ENCODE measurements around the gene FGFR2.

The FGFR2 gene

DNA sequence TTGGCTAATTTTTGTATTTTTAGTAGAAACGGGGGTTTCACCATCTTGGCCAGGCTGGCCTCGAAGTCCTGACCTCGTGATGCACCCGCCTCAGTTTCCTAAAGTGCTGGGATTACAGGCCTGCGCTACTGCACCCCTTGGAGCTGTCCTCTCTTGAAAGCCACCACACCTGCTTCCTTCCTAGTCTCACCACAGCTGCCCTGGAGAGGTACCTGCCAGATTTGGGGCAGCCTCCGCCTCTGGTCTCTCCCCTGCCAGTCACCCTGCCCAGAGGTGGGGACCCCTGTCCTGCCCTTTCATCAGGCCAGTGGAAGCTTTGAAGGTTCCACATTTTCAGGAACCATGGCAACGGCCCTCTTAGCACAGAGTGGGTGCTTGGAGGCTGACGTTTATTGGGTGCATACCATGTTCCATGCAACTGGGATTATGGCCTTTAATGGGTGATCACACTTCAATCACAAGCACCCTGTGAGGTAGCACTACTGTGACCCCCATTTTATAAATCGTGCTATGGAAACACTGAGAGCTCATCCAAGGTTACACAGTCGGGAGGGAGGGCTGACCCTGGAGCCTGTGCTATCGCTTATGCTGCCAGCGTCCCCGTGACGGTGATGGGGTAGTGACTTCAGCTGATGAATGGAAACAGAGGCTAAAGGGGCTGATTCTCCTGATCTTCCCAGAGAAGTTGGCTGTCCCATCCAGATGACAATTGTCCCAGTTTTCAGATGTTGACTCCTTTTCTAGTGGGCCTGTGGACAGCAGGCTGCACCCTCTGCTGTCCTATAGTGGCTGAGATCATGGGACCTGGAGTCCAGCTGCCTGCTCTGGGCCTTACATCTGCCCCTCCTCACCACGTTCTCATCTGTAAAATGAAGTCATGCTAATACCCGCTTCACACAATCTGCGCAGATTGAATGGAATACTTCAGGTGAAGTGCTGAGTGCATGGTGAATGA lies 11.5 kb upstream of the FGFR2 start:
- no peak for DNase-seq

DNA sequence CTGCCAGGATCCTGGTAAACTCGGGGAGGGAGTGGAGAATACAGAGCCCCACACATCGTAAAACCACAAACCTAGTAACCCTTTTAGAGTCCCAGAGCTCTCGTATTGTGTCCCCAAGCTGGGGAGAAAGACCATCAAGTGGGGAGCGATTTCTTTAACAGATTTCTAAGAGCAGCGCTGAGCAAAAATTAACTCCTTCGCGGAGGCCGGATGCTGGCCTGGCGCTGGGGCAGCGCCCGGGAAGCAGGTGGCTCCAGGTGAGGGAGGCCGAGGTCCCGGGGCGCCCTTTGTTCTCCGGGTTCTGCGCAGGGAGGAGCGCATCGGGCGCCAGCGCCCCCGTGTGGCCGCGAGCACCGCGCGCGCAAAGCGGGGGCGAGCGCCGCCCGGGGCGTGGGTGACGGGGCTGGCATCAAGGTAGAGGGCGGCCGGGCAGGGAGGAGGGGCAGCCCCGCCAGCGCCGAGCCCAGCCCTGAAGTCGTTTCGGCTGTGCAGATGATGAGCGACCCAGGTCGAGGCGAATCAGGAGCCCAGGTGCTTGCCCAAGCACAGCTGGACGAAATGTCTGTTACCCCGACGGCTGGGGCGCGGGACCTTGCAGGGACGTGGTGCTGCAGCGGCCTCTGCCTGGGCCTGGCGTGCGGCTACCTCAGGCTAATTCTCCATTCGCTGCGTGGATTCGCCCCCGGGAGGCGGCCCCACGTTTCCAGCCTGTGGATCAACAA lies 10.4 kb upstream of the FGFR2 start:
- no peak for DNase-seq

DNA sequence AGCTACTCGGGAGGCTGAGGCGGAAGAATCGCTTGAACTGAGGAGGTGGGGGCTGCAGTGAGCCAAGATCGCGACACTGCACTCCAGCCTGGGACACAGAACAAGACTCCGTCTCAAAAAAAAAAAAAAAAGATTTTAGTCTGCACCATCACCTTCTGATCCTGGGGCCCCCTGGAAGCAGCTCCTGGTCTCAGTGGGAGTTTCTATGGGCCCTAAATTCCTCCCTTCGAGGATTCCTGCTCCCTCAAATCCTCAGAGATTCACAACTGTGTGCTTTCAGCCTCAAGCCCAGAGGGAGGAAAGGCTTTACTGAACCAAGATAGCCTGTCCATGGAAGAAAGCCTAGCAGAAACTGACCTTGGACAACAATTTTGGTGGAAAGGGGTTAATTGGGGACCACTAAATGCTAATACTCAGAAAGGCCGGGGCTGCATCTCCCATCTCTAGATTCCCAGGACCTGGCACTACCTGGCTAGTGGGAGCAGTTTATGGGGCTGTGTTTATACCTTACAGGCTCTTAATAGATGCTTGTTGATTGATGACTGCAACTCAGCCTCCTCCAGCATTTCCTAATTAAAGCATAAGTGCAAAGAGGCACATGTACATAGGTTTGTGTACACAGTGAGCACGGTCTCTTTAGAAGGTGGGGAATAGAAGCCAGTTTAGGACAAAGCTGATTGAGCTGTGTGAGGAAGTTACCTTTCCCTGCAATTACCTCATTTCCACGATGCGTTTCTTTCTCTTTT lies 9.2 kb upstream of the FGFR2 start:
- no peak for DNase-seq

DNA sequence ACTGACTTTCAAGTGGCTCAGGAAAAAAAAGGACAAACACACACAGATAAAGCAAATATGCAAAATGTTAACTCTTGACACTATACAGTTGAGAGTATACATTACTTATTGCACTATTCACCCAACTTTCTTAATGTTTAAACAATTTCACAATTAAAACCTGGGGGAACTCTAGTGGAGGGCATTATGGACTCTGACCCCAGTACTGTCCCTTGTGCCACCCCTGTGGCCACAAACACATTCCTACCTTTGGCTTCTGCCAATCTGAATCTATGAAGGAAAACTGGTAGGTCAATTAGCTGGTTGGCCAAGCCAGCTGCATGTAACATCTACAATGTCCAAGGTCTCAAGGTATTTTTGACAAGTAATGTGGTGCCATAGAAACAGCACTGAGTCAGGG lies 7.5 kb upstream of the FGFR2 start:
- no peak for DNase-seq

DNA sequence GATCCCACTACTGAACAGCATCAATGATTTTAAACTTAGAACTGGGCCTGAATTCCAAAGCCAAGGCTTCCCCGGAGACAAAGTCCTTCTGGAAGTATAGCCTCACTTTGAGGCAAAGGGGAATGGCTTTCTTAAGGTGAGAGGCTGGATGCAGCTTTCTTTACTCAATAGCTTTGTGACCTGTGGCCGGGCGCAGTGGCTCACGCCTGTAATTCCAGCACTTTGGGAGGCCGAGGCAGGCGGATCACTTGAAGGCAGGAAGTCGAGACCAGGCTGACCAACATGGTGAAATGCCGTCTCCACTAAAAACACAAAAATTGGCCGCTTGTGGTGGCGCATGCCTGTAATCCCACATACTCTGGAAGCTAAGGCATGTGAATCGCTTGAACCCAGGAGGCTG lies 3.2 kb upstream of the FGFR2 start:
- DNase-seq = no peak

DNA sequence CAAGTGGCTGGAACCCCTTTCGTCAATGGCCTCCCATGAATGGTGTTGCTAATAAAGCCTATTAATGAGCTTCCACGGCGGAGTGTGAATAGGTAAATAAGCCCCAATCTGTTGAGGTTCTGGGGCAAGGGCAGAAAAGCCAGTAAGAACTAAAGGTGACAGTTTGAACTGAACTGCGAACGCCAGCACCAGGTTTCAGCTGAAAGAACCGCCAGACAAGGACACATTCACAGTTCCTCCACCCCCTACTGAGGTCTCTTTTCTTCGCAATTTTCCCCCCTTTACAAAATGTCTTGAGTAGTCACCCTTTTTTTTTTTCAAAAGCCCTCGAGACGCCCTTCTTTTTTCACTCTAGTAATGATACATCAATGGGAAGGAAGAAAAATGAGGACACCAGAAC lies 2.4 kb upstream of the FGFR2 start:
- no peak for DNase-seq

DNA sequence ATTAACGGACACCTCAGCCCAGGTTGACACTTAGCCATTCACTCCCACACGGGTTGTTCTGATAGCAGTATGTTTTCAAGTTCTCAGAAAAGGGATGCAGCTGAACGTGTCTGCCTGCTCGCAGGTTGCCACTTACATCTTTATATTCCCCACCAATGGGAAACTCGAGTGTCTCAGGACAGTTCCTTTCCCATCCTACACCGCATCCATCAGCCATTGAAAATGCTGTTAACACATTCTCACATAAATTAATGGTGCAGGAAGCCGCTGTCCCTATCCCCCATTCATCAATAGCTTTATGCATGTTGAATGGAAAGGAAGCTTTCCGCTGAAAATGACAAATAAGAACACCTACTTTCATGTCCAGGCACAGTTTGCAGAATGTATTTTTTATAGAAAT lies 1.7 kb upstream of the FGFR2 start:
- no peak for DNase-seq

DNA sequence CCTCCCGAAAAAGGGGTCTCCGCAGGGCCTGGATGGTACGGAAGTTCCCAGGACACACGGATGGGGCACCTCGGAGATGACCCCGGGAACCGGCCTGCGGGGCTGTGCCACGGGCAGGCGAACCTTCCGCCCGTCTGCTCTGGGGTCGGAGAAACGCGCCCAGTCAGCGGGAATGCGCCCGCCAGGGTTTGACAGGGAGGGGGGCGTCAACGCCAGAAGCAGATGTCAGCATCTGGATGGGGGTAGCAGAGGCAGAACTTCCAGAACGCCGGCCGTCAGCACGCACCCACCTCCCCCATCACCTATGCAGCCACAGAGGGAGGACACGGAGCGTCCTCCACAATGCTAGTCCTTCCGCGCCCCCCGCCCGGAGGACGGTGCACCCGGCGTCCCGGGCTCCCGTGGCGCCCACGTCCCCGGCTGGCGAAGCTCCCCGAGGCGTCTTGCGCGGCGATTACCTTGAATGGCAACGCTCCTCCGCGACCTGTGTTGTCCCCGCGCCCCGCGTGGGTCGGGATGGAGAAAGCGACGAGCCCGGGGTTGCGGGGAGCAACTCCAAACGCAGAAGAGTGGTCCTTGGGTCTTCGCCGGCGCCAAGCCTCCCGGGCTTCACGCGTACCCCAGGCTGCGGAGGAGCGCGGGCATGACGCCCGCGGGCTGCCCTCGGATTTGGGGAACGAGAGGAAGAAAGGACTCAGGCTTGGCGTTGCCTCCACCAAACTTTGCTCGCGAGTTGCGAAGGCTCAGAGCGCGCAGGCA lies 561 bp downstream of the FGFR2 start:
- no peak for DNase-seq

DNA sequence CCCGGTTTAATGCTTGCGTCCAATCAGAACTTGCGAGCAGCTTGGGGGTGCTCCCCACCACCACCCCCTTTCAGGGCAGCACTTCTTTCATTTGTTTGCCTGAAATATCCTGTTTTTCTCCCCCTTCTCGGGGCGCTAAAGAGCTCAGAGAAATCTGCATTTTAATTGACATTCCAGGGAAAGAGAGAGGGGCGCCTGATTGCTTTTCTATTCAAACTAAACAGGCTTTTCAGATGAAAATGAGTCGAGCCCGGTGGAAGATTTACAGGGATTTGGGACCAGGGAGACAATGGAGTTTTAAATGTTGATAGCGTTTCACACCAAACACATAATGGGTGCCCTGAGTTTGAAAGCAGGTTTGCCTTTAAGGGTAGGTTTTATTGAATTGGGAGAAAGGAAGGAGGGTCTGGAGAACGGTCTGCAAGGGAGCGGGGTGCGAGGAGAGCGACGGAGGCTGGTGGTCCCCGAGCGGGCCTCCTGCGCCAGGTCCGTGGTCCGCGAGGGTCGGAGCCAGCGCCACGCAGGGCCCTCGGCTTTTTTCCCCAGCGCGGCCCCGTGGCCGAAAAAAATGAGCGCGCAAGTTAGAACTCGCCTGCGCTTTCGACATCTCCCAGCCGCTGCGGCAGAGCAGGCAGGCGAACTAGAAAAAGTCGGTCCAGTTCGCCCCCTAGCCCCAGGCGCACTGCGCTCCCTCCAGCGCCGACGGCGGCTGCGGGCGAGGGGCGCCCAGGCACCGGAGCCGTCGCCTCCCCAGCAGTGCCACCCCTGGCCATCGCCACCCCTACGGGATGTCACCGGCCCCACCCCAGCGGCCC lies 1.3 kb downstream of the FGFR2 start:
- DNase-seq = no peak

DNA sequence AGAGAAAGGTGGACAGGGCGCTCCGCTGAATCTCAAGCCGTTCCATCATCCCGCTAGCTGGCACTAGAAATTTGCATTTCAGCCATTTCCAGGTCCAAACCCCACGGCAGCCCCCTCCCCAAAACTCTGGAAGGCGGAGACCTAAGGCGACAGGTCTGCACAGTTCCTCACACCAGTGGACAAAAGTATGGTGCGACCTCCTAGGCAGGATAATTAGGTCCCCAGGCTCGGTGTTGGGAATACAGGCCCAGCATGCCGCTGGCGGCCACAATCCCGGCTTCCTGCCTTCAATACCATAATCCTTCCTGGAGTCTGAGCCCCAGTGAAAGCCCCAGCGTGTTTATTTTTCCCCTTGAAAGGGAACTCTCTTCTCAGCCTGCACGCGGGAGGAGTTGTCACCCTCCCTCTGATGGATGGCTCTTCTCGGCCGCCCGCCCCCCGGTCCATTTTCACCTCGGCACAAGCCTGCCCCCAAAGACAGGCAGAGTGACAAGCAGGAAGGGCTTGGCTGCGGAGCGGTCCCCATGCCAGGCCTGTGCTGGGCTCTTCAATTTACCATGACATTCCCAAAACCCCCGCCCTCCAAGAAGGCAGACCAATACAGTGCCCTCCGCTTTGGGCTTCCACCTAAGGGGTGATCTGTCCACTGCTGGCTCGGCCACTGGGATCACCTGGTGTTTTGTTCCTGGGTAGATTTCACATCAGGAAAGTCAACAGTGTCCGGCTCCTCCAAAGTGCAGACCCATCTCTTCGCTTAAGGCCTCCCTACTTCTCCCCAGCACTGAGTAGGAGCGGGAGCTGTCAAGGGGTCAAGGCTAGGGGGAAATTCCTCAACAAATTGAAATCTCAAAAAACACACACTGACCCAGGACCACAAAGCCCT lies 2.2 kb downstream of the FGFR2 start:
- no peak for DNase-seq

DNA sequence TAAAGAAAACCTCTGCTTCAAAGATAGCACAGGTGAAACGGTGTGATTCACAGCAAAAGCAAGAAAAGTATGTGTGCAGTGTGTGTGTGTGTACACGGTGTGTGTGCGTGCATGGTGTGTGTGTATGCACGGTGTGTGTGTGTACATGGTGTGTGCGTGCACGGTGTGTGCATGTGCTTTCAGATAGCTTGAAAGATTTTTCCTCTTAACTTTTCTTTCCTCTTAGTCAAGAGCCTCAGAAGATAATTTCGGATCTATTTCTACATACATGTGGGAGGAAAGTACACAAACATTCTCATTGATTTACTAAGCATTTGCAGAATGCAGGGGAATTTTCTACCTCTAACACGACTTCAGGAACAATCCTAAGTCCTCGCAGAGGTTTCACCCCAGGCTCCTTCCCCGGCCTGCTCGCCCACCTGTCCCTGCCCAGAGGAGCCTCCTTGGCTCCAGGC lies 2.9 kb downstream of the FGFR2 start:
- no peak for DNase-seq

DNA sequence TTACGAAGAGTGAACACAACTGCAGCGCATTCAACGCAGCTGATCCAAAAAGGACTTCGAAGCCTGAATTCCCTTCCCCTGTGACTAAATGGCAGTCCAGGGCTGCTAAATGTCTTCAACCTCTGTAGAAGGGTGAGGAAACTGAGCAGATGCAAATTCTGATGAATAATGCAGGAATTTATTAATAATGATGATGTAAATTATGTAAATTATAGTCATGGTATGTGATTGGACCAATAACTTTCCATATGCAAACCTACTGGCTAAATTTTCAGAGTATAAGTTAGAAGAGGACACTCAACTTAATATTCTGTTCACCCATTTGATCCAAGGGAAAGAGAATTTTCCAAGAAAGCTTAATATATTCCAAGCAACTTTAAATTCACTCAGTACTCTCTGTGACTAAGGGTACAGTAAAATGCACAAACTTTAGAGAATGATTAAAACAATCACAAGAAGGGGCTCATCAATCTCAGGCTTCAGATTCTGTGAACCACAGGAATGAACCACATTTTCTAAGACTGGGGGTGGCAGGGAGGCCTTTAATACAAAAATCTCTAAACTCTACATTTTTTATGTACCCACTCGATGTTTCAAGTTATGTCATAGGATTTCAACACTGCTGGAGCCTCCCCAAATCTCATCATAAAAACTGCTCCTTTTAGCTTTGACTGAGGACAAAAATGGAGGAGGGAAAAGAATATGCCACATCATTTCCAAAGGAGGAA lies 3.5 kb downstream of the FGFR2 start:
- no peak for DNase-seq

DNA sequence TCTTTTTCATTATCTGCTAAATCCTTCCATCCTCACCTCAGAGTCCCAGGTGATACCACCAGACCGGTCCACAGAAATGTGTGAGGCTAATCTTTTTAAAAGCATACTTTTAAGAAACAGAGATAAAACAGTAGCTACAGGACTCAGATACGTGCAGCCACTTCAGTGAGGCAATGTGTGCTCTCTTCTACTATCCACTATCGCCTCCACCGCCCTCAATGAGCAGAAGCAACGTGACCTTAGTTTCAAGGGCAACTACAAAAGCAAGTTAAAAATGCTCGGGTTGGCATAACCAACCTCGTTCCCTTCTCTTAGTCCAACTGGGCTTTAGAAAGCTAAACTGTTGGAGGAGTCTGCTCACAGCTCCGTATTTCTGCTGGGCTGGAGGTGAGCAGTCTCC lies 4.2 kb downstream of the FGFR2 start:
- no peak for DNase-seq

DNA sequence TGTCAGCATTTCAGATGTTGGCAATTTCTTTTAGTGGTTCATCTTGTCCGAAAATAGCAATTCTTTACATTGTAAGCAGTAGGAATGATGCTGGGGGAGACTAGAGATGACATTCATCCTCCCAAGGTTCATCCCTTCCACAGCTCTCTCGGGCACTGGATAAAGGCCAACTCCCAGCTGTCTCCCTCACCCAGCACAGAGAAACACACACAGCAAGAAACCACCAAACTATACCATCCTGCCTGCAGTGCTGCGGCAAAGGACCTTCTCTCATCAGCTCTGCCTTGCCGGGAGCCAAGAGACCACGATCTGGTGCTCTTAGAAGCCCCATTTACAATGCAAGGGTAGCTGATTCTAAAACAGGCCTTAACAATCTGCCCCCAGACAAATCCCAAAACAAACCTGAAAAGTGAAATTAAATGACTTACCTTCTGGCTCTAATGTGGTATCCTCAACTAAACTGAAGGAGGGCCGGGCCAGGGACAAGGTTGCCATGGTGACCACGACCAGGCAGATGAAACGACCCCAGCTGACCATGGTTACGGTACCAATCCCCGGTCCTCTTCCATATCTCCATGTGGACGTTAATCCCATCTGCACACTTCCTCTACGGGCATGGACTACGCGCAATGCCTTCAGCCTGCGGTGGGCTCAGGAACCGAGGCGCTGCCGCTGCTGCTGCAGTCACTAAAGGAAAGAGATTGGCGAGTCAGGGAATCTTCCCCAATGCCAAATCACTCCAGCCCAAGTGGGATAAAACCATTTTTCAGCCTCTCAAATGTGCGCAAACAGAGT lies 4.8 kb downstream of the FGFR2 start:
- no peak for DNase-seq

DNA sequence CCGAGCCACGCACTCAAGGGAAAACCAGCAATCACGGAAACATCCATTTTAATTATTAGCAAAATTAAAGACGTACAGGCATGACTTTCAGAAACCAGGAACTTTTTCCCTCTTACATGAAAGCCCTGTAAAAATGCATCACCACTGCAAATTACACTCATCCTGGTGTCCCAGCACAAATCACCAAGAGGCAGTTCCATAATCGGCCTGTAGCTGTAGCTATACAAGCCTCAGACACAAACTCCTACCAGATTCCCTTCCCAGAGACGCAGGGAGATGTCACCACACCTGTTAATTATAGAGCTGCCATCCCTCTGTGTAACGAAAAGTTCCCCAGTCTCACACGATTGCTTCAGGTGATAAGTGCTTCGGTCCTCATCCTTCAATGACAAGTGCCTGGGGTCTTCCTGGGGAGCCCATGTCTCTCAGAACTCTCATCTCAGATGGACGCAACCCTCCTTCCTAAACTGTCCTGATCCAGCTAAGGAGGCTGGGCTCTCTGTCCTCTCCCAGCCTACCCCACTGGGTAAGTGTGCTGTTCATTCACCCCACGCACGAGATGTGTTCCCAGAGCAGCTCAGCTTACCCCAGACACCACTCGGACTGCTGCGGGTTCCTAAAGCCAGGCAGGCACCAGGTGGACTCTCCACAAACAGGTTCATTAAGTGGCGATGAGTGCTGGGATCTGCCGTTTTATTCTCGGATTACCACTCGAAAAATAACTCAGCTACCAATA lies 5.9 kb downstream of the FGFR2 start:
- no peak for DNase-seq

DNA sequence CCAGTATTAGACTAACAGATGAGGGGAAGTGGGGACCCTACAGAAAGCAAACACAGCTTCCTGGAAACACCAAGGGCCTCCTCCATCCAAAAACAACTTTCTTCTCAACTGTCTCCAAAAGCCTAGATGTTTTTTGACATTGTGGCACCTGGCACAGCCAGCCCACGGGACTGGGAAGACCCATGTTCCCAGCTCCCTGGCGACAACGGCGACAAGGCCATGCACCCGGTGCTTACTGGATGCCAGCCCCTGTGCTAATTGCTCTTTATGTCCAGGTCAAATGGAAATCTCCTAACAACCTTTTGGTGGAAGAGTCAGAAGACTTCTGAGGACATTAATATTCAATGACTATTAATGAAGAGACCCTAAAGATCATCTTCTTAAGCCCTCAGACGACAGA lies 7.1 kb downstream of the FGFR2 start:
- no peak for DNase-seq

DNA sequence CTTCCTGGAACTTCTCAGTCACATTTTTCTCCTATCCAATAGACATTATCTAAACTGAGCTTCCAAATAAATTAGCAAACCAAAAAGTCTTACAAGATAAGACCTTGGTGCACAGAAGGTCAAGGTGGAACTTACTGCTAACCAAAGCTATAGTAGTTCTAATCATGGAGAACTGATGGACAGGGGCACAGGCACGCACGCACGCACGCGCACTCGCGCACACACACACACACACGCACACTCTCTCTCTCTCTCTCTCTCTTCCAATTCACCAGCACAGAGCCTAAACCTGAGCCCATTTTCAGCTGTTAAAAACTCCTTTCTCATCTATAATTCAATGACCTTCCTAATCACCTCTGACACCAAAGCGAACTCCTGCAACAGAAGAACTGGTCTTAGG lies 7.5 kb downstream of the FGFR2 start:
- no peak for DNase-seq

DNA sequence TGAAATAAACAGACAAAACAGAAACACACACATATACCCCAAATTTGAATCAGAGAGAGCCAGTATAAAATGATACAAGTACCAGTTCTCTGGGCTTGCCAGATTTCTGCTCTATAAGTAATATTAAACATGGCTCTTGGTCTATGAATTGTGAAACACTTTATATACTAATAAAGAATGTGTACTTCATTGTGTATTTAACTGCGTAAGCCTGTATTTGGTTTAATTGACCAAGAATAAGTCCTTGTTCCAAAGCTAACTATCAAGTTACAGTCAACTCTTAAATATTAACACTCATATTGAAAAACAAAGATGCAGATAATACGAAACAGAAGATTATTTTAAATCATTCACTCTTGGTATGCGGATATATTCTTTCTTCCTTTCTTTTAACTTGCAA lies 8.7 kb downstream of the FGFR2 start:
- no peak for DNase-seq

DNA sequence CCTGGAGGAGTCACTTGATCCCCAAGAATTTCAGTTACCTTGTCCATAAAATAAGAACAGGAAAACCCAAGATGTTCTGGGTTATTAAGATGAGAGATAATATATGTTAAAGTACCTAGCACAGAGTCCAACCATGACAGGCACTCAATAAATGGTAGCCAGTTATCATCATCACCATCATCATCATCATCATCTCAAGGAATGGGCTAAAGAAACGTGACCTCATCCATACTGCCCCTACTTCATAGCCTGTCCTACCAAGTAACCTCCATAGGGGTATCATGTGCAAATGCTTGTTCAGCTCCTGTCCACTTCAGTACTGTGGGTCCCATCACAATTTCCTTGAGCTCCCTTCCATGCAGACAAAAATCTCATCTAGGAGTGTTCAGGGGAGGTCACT lies 14.4 kb downstream of the FGFR2 start:
- no peak for DNase-seq
